ENCODE measurements around the gene NCAPD2. TPM values are rescaled to one million over a fixed set of nuclear protein-coding genes. Genes with fewer than 3 reads are reported as not detected.
"Not testable (repeated sequence)": the region's sequence is repeated elsewhere in the genome, so short reads cannot be mapped to it uniquely, and the experiment has no call there.

NCAPD2 gene
- total RNA-seq, 3 donors from 2014 or later, result 21.6 to 66.7 (median 53.9) TPM

DNA sequence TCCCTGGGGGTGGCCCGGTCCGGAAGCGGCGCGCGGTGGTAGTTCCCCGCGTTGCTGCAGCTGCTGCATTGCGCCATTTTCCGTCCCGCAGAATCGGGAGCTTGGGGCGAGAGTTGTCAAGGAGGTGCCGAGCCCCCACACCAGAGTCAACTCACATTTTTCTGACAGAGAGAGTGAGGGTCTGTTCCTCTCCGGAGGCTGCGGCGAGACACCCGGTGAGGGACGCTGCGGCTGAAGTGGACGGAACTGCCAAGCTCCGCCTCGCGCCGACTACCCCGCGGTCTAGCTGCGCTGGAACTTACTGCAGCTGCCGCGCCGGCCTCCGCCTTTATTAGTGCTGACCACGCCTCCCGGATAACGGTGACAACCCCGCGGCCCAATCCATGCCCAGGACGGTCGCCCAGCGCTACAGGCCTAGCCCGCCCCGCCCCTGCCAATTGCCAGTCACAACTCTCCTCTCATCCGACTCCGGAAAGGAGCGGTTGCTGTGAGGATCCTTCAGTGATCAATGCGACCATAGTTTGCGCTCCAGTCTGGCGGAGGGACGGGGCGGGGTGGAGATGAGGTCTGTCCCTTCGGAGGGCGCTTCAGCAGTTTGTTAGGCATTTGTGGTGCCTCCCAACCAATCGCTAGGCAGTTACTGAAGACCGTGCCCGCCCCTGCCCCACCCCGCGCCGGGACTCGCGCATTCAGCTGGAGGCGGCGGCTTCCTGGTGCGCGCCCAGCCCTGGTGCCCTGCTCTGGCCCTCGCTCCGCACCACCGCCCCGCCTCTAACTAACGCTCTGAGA, 23.3 kb upstream of the NCAPD2 start, which contains the start of gene VAMP1:
Gene VAMP1, minus strand, starts transcription at position 303 of the 789 bp plus-strand sequence. Its CDS starts 146 bp downstream, at position 157.
- Histone ChIP-seq H3K9me3 (no peaks in the 10 kb centered on the region), H3K4me3 (peak within 1 kb of the TSS; percentile 68 to 79 (median 74)), H3K4me1 (no peaks in the 10 kb centered on the region), H3K36me3 (no peaks in the 10 kb centered on the region), H3K27ac (peak within 1 kb of the TSS; percentile 85 to 86), H3K27me3 (no peaks in the 10 kb centered on the region)
- intact Hi-C loops (cut with DNase I; ENCODE audit: low total_unique reads), result no loop called here
- TF ChIP-seq, protein P1, sequence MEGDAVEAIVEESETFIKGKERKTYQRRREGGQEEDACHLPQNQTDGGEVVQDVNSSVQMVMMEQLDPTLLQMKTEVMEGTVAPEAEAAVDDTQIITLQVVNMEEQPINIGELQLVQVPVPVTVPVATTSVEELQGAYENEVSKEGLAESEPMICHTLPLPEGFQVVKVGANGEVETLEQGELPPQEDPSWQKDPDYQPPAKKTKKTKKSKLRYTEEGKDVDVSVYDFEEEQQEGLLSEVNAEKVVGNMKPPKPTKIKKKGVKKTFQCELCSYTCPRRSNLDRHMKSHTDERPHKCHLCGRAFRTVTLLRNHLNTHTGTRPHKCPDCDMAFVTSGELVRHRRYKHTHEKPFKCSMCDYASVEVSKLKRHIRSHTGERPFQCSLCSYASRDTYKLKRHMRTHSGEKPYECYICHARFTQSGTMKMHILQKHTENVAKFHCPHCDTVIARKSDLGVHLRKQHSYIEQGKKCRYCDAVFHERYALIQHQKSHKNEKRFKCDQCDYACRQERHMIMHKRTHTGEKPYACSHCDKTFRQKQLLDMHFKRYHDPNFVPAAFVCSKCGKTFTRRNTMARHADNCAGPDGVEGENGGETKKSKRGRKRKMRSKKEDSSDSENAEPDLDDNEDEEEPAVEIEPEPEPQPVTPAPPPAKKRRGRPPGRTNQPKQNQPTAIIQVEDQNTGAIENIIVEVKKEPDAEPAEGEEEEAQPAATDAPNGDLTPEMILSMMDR (IDR thresholded peaks at IDR 0.05), result peak in 2 of 3 donors; percentile 10 to 23
- TF ChIP-seq POLR2AphosphoS5 (IDR thresholded peaks at IDR 0.05) (peak; percentile 93 to 96 (median 94)), POLR2A (IDR thresholded peaks at IDR 0.05) (peak; percentile 92)
- DNase-seq (ENCODE audit: low spot score in 2 of 2), result peak; percentile 98

- Histone ChIP-seq H3K4me3 (no peak overlapping the region), H3K27ac (no peak overlapping the region), H3K4me1 (no peaks in the 10 kb centered on the region), H3K9me3 (no peaks in the 10 kb centered on the region), H3K27me3 (no peaks in the 10 kb centered on the region), H3K36me3 (no peaks in the 10 kb centered on the region)
- intact Hi-C loops (cut with DNase I; ENCODE audit: low total_unique reads), result no loop called here
- no peak for TF ChIP-seq POLR2A (IDR thresholded peaks at IDR 0.05)
- no peak for TF ChIP-seq POLR2AphosphoS5 (IDR thresholded peaks at IDR 0.05)
- TF ChIP-seq, protein P1 (IDR thresholded peaks at IDR 0.05), result no peak
- no peak for DNase-seq (ENCODE audit: low spot score in 2 of 2)
Measured at GRCh38 chr12:6471989-6472360, 21.9 kb upstream of the NCAPD2 start.

DNA sequence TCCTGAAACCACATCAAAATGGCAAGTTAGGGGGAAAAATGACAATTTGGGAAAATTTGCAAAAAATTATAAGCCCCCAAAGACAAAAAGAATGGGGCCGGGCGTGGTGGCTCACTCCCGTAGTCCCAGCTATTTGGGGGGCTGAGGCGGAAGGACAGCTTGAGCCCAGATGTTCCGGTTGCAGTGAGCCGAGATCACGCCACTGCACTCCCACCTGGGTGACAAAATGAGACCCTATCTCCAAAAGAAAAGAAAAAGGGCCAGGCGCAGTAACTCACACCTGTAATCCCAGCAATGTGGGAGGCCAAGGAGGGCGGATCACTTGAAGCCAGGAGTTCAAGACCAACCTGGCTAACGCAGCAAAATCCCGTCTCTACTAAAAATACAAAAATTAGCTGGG, 21.4 kb upstream of the NCAPD2 start:
- intact Hi-C loops (cut with DNase I; ENCODE audit: low total_unique reads), result no loop called here
- TF ChIP-seq, protein P1 (IDR thresholded peaks at IDR 0.05), result no peak
- TF ChIP-seq POLR2AphosphoS5 (IDR thresholded peaks at IDR 0.05) (no peak), POLR2A (IDR thresholded peaks at IDR 0.05) (no peak)

DNA sequence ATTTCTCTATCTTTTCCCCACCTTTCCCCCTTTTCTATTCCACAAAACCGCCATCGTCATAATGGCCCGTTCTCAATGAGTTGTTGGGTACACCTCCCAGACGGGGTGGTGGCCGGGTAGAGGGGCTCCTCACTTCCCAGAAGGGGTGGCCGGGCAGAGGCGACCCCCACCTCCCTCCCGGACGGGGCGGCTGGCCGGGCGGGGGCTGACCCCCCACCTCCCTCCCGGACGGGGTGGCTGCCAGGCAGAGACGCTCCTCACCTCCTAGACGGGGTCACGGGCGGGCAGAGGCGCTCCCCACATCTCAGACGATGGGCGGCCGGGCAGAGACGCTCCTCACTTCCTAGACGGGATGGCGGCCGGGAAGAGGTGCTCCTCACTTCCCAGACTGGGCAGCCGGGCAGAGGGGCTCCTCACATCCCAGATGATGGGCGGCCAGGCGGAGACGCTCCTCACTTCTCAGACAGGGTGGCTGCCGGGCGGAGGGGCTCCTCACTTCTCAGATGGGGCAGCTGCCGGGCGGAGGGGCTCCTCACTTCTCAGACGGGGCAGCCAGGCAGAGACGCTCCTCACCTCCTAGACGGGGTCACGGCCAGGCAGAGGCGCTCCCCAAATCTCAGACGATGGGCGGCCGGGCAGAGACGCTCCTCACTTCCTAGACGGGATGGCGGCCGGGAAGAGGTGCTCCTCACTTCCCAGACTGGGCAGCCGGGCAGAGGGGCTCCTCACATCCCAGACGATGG, 18.5 kb upstream of the NCAPD2 start:
- intact Hi-C loops (cut with DNase I; ENCODE audit: low total_unique reads); H3K36me3 ChIP-seq; DNase-seq (ENCODE audit: low spot score in 2 of 2); H3K4me1 ChIP-seq; H3K9me3 ChIP-seq; H3K4me3 ChIP-seq; H3K27me3 ChIP-seq: not testable (repeated sequence)
- H3K27ac ChIP-seq, result peak overlapping the region in 1 of 2 donors; percentile 57

More for the DNA sequence above, 21.4 kb upstream of the NCAPD2 start:
- H3K27ac ChIP-seq, result no peak overlapping the region
- no peak overlapping the region for H3K4me3 ChIP-seq
- H3K27me3 ChIP-seq, result no peaks in the 10 kb centered on the region
- DNase-seq (ENCODE audit: low spot score in 2 of 2), result no peak
- no peaks in the 10 kb centered on the region for H3K4me1 ChIP-seq
- H3K9me3 ChIP-seq, result no peaks in the 10 kb centered on the region
- H3K36me3 ChIP-seq, result no peaks in the 10 kb centered on the region

GRCh38 chr12:6476489-6476888, 17.4 kb upstream of the NCAPD2 start:
- peak overlapping the region; percentile 16 to 81 for H3K27ac ChIP-seq

DNA sequence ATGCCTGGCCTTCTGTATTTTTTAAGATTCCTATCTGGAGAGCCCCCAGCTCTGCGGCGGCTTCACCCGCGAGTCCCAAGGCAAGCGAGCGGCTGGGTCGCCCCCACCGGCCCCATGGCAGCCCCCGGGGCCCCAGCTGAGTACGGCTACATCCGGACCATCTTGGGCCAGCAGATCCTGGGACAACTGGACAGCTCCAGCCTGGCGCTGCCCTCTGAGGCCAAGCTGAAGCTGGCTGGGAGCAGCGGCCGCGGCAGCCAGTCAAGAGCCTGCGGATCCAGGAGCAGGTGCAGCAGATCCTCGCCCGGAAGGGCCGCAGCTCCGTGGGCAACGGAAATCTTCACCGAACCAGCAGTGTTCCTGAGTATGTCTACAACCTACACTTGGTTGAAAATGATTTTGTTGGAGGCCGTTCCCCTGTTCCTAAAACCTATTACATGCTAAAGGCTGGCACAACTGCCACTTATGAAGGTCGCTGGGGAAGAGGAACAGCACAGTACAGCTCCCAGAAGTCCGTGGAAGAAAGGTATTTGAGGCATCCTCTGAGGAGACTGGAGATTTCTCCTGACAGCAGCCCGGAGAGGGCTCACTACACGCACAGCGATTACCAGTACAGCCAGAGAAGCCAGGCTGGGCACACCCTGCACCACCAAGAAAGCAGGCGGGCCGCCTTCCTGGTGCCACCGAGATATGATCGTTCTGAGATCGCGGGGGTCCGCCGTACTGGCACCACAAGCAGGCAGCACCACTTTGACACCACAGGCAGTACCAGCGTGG, 16.1 kb upstream of the NCAPD2 start:
- H3K4me1 ChIP-seq; H3K4me3 ChIP-seq; H3K36me3 ChIP-seq; DNase-seq (ENCODE audit: low spot score in 2 of 2); H3K27me3 ChIP-seq; H3K9me3 ChIP-seq; intact Hi-C loops (cut with DNase I; ENCODE audit: low total_unique reads): not testable (repeated sequence)
- H3K27ac ChIP-seq, result peak overlapping the region in 1 of 2 donors; percentile 31

More at GRCh38 chr12:6476489-6476888, 17.4 kb upstream of the NCAPD2 start:
- H3K4me1 ChIP-seq, result no peaks in the 10 kb centered on the region
- no peak for TF ChIP-seq POLR2AphosphoS5 (IDR thresholded peaks at IDR 0.05)
- TF ChIP-seq, protein P1 (IDR thresholded peaks at IDR 0.05), result no peak
- TF ChIP-seq POLR2A (IDR thresholded peaks at IDR 0.05), result no peak
- DNase-seq (ENCODE audit: low spot score in 2 of 2), result peak in 1 of 2 donors; percentile 65
- H3K36me3 ChIP-seq, result no peaks in the 10 kb centered on the region
- H3K4me3 ChIP-seq, result no peak overlapping the region
- H3K27me3 ChIP-seq, result no peaks in the 10 kb centered on the region
- intact Hi-C loops (cut with DNase I; ENCODE audit: low total_unique reads), result no loop called here
- H3K9me3 ChIP-seq, result no peaks in the 10 kb centered on the region
